VCaP (cell line): ENCODE results near the gene BBX.

Source experiments
- H3K27ac ChIP-seq: fragments of 450-650 bp; 2 replicates; pipeline ENCODE4 v1.5.1; 2017
- TF ChIP-seq, protein P1 (sequence below): fragments of 450-650 bp; conservative IDR thresholded peaks from 2 replicates; pipeline ENCODE4 v1.5.1; 2017; ENCODE audit warnings: mild to moderate bottlenecking, moderate library complexity

BBX gene

DNA sequence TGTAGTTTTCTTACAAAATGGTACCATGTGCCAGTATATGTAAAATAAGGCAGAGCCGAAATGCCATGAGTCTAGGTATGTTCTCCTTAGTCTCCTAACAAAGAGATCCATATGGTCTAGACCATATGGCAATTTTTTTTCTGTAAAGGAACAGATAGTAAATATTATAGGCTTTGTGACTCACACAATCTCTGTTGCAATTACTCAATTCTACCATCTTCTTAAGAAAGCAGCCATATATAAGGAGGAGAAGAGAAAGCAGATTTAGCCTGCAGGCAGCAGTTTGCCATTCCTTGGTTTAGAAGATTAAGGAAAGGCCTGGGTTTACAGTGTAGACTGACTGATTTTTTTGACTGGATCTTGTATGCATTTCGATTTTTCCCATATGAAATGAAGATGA is 16.3 kb upstream of the BBX start:
- H3K27ac ChIP-seq = no peak overlapping the region
- TF ChIP-seq, protein P1, sequence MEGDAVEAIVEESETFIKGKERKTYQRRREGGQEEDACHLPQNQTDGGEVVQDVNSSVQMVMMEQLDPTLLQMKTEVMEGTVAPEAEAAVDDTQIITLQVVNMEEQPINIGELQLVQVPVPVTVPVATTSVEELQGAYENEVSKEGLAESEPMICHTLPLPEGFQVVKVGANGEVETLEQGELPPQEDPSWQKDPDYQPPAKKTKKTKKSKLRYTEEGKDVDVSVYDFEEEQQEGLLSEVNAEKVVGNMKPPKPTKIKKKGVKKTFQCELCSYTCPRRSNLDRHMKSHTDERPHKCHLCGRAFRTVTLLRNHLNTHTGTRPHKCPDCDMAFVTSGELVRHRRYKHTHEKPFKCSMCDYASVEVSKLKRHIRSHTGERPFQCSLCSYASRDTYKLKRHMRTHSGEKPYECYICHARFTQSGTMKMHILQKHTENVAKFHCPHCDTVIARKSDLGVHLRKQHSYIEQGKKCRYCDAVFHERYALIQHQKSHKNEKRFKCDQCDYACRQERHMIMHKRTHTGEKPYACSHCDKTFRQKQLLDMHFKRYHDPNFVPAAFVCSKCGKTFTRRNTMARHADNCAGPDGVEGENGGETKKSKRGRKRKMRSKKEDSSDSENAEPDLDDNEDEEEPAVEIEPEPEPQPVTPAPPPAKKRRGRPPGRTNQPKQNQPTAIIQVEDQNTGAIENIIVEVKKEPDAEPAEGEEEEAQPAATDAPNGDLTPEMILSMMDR = no peak

DNA sequence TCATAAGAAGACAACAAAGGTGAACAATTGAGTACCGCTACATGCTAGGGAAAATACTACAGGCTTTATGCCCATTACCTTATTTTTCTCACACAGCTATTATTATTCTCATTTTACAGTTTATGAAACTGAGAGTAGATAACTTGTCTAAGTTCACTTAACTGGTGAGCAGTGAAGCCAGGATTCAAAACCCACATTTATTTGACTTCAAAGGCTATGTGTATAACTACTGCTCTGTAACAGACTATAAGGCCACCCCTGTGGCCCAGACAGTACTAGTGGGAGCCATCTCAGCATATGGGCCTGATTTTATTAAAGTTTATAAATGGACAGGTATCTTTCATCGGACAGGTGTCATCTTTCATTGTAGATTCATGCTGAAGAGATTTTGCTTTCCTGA is 14.4 kb upstream of the BBX start:
- no peak overlapping the region for H3K27ac ChIP-seq
- TF ChIP-seq, protein P1 = no peak

DNA sequence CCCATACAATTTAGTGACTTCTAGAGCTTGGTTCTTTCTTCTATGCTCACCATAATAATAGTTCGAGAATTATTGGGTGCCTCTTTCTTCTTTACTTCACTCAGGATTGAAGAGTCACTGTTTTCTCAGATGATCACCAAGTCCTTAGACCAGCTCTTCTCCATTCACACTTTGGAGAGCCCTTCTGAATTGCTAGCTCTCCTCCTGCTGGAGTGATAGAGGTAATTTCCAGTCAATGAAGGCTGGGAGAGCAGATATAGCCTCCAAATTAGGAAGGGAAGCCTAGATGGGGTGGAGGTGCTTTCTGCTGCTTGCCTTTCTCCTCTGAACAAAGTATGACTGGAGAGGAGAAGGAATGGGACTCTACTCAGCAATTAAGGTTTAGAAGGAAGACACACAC is 10.7 kb upstream of the BBX start:
- no peak overlapping the region for H3K27ac ChIP-seq
- TF ChIP-seq, protein P1 = no peak; the same call in 1 of the 2 replicates

DNA sequence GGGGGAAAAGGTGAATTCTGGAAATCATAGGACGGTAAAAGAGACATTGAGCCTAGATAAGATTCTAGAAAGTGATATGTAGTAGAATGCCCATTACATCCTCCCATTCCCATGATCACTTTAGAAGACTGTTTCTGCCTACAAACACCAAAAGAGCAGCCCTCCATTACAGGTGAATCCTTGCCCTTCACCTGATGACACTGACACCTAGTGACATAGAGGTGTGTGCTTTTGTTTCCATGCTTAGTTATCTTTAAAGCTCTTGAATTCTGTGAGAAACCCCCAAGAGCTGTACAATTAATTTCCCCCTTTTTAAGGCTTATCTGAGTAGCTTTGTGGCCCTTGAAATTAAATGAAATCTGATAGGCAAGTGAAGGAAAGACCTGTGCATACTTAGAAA is 8.3 kb upstream of the BBX start:
- TF ChIP-seq, protein P1 = no peak
- no peak overlapping the region for H3K27ac ChIP-seq

DNA sequence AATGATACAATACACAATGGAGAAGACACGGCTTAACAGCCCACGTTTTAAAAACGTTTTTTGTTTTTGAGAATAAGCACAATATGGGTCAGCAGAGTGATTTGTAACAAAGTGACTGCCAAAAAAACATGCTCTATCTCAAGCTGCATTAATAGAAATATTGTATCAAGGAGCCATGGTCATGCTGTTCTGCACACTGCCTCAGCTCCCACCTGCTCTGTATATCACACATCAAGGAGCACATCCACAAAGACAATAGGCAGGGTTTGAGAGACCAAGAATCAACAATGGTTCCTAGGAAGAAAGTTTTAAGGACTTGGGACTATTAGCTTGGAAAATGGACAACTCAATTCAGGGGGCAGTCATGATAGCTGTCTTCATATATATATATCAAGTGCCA is 6.3 kb upstream of the BBX start:
- TF ChIP-seq, protein P1 = no peak

DNA sequence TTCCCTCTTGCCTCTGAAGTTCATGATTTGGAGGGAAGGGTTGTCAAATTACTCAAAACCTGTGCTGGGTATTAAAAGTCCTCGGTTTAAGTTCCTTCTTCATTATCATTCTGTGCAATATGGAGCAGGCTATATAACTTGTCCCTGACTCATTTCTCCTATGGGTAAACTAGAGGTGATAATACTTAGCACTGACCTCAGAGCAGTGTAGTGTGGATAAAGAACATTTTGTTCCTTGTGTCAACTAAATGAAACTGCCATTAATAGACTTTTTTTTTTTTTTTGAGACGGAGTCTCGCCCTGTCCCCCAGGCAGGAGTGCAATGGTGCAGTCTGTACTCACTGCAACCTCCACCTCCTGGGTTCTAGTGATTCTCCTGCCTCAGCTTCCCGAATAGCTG is 2.2 kb upstream of the BBX start:
- TF ChIP-seq, protein P1 = no peak

More for the DNA sequence above, 6.3 kb upstream of the BBX start:
- H3K27ac ChIP-seq = no peak overlapping the region

DNA sequence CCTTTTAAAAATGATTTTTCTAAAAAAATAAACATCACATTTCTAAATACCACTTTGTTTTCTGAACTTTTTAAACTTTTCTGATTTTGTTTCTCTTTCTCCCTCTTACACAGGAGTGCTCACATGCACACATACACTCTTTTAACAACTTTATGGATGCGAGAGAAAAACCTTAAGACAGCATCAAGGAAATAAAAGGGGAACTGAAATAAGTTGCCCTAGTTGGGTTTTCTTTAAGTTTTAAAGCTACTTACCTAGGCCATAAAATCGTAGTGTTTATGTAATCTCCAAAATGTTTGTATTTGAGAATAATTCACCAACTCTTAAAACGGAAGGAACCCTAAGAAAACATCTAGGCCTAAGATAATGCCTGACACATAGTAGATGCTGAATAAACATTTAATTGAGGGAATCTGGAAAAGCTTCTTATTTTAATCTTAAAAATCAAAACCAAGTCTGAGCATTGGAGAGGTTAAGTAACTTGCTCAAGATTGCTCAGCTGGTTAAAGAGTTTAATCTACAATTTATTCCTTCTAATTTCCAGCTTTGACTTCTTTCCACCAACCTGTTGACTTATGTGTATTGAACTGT is 1.2 kb upstream of the BBX start:
- H3K27ac ChIP-seq = peak overlapping the region; percentile 92
- TF ChIP-seq, protein P1 = no peak

More for the DNA sequence above, 2.2 kb upstream of the BBX start:
- no peak overlapping the region; the same call in 1 of the 2 replicates for H3K27ac ChIP-seq
